NCI-H748 (cell line): ENCODE data around the gene ENGASE.

Experiments
- DNase-seq: peaks from one replicate; lab custom pipeline; 2025; ENCODE audit not compliant: unreplicated experiment; lab: John Stamatoyannopoulos, UW

The ENGASE gene

DNA sequence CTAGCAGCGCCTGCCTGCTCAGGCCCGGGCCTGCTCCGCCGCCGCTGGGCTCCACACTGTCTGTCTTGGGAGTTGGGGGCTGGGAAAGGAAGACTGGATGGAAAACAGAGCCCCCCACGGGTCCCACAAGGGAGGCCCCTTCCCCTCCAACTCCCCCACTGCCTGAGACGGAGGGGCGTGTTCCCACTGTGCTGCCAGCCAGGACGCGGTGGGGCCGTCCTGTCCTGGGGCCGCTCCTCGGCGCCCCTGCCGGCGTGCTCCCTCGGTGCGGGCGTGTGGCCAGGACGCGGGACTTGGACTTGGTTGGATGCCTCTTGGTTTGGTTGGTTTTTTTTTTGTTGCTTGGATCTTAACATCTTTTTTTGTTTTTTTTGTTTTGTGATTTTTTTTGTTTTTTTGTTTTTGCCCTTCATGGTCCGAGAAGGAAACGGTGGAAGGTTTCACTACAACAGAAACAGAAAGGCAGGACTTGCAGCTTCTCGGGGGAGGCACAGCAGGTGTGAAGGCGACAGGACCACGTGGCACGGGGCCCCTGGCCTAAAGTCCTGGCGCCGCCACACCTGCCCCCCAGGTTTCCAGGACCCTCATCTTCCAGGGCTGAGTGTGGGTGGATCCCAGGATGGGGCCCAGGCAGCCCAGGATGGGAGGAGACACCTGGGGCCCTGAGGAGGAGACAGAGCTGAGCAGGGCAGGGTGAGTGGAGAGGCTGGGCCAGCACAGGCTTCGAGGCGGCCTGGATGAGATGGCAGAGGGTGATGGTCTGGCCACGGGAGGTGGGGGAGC lies 16.0 kb downstream of the ENGASE start:
- no peak for DNase-seq

DNA sequence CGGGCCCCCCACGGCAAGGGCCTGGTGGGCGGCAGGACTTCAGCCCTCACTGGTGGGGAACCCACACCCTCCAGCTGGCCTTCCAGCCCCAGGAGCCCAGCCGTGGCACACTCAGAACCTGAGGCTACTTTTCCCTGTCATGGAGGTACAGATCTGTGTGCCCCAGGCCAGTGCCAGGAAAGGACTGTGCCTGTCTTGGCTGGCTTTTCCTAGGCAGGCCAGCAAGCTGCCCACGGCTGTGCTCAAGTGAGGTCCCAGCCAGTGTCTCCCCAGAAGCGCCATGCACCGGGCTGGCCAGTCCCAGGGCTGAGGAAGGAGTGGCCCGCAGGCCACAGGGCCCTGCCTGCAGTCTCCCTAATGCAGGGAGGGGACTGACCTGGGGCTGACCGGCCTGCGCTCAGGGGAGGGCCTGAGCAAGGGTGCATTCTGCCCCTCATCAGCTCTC lies 16.6 kb downstream of the ENGASE start:
- DNase-seq: no peak

DNA sequence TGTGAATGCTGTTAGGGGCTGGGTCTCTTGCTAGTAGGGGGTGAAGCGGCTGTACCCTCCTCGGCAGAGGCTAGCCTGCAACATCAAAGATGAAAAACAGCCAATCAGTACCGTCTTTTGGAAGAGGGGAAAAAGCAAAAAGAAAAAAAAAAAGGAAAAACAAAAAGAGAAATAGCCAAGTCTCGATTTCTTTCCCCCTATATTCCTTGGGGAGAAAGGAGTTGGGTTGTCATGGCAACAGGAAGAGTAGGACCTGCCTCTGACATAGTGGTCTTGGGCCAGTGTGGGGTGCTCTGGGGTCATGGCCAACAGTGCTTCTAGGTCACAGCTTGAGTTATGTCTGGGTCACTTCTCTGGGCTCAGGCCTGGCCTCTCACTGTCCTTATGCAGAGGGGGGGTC lies 17.9 kb downstream of the ENGASE start:
- DNase-seq: no peak

DNA sequence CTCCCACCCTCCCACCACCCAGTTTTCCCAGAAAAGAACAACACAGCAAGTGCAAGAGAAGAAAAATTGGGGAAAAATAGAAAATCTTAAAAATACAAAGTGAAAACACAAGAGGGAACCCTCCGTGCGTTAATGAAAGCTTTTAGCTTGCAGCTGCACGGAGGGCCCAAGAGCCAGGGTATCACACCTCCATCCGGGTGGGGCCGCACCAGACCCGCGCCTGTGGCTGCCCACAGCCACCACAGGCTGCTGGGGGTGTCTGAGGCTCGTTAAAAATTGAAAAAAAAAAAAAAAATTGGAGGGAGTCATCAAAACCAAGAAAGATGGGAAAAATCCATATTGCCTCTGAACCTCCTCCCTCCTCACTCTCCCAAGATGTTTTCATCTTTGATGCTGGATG lies 18.6 kb downstream of the ENGASE start:
- DNase-seq: no peak

DNA sequence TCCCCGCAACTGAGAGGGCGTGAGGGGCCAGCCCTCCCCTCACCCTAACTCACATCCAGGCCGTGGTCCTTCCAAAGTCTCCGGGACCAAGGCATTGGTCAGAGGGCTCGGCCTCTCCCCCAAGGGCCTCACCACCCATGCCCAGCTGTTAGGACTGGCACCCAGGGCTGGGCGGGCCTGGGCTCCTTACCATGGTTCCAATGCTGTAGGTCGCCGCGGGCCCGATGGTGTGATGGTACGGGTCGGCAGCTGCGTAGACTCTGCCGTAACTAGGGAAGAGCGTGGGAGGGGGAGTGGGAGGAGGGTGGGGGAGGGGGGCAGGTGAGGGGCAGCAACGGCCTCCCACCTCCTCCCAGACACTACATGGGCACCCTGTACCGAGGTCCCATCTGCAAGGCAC lies 19.6 kb downstream of the ENGASE start:
- DNase-seq: no peak

DNA sequence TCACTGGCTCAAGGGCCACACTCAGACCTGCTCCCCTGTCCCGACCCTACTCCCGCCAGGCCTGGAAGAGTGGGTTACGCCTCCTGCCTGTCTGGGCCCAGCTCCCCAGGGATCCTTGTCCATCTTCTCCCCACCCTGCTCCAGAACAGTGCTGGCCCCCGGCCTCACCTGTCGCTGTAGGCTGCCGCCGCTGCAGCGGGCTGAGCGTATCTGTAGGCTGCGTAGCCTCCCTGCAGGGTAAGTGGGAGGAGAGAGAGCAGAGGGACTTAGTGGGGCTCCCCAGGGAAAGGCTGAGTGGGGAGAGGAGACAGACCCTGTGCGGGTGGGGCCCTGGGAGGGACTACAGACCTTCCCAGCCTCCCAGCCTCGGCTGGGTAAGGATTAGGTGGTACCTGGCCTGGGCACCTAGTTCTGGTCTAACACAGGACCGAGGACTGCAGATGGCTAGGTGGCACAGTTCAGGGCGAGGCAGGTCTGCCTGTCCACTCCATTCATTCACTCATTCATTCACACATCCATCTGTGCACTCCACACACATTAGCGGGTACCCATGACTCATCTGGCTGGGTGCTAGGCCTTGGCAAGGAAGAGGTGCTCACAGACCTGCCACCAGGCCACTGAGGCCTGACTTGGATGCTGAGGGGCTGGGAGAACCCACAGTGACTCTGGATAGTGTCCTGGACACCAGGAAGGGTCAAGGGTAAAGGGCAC lies 20.9 kb downstream of the ENGASE start:
- no peak for DNase-seq

DNA sequence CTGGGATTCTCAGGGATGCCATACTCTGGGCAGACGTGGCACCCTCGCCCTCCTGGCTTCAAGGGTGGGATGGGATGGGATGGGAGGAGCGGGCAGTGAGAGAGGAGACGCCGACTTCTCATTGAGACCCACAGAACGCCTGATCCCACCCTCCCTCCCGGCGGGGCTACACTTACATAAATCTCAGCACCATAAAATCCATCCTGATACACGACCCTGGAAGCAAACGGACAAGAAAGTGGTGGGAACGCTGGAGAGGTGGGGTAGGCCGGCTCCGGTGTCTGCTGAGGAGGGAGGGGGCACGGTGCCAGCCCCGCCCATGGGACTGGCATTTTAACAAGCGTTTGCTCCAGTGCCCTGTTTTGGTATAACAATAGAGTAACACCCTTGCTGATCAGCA lies 21.9 kb downstream of the ENGASE start:
- no peak for DNase-seq

DNA sequence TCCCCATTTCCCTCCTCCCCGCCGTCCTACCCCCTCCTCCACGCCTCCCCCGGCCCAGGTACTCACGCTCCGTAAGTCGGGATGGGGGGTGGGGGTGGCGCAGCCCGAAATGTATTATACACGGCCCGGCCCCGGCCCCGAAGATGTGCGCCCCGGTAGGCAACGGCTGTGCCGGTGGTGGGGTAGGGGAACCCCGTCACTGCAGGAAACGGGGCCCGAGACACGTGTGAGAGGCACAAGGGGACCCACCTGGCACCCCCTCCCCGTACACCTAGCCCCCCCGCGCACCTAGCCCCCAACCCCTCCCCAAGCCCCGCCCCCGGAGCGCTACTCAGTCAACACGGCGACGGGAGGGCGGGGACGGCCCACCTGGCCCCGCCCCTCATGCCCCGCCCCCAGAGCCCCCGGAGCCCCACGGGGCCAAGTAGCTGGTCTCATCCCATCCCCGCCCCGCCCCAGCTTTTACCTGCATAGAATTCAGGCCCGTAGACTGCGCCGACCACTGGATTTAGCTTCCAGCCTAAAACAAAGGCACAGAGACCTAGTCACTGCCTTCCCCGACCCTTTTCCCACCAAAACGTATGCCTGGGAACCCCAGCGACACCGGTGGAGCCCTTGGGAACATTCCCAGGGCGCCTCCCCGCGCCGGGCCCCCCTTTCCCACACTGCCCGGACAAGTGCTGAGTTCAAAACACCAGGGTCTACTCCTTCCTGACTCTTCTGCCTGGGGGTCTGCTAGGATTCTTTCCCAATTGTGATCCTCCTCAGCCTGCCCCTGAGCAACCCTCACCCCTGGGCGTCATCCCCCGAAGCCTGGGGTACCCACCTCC lies 22.8 kb downstream of the ENGASE start:
- no peak for DNase-seq

DNA sequence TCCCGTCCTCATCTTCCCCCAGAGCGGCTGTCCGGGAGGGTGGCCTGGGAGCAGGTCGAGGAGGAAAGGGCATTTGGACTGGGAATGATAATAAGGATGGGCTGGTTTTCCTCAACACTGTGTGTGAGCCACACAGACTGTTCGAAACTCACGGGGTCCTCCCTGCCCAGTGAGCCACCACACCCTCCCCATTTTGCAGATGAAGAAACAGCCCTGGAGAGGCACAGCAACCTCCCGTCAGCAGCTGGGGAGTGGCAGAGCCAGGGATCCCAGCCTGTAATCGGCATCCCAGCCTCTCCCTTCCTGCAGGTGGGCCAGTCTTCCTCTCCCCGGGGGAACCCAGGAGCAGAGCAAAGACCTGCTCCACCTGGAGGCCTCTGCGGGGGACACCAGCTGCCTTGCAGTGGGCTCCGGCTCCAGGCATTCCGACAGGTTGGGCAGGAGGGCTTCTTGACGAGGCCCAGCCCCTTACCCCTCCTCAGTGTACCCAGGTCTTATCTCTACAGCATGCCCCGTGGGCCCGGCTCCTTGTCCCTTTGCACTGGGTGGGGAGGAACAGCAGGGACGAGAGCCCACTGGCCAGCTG lies 23.8 kb downstream of the ENGASE start:
- no peak for DNase-seq

DNA sequence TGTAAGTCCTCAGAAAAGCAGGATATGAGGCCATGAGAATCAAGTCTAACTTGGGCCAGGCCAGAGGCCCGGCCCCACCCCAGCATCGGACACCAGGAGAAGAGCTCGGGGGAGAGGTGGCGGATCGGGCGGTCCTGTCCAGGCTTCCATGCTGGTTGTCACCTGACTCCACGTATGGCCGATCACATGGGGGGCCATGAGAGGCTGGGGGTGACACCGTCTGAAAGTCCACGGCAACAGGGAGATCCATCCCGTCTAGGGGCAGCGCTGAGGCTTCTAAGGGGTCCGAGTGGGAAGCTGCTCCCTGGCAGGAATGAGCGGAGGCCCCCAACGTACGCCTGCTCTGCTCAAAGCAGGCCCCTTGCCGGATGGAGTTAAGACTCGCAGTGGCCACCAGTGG lies 25.8 kb downstream of the ENGASE start:
- DNase-seq: no peak

DNA sequence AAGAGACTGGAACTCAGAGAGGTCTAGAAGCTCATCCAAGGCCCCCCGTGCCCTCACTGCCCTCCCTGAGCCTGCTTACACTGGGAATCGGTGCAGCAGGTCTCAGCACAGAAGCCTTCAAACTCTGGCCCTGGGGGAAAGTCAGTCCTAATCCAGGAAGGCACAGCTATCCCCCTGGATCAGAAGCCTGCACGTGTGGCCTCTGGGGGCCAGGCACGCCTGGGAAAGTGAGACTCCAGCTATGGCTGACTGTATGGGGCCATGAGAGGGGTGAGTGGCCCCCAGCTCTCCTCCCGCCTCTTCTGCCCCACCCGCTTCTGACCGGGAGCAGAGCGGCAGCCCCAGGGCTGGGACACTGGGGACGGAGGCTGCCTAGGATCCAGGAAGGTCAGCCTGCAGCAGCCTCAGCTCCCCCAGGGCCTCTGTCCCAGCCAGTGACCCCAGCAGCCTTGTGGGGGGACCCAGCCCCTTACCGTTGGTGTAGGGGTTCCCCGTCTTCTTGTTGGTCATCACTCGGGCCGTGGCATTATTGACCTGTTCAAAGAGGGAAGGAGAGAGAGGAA lies 26.6 kb downstream of the ENGASE start:
- no peak for DNase-seq

DNA sequence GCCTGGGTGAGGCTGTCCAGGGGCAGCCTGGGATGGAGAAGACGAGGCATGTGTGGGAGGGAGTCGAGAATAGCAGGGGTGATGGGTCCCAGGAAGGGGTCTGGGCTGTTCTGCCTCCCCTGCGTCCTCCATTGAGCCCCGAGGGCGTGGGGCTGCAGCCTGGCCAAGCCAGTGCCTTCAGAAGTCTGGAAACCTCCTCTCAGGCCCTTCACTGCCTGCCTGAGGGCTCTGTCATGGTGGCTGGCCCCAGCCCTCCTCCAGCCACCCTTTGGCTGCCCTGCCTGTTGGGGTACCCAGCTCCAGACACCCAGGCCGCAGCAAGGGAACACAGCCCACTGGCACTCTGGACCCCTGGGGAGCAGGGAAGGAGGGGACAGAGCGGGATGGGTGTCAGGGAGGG lies 27.6 kb downstream of the ENGASE start:
- no peak for DNase-seq

DNA sequence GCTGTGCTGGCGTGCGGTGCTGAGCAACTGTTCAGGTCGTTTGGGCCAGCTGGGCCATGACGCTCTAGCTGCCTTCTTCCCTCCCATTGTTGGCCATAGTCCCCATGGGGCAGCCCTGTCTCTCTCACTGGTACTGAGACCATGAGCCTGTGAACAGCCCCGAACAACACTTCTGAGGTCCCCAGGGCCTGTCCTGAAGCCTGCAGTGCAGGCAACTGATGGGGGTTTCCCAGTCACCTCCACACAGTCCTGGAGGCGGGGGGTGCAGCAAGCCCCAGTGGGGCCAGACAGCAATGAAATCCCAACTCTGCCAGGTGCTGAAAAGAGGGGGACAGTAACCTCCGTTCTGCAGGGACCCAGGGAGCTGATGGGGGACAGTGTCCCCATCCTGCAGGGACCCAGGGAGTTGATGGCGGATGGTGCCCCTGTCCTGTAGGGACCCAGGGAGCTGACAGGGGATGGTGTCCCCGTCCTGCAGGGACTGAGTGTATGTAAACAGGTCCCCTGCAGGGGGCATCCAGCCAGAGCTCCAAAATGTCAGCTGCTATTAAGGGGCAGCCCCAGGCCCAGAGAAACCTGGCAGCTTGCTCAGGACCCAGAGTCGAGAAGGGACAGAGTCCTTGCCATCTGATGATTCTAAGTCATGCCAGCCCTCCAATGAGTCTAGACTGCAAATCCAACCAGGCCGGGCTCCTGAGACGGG lies 30.4 kb downstream of the ENGASE start:
- DNase-seq: no peak

DNA sequence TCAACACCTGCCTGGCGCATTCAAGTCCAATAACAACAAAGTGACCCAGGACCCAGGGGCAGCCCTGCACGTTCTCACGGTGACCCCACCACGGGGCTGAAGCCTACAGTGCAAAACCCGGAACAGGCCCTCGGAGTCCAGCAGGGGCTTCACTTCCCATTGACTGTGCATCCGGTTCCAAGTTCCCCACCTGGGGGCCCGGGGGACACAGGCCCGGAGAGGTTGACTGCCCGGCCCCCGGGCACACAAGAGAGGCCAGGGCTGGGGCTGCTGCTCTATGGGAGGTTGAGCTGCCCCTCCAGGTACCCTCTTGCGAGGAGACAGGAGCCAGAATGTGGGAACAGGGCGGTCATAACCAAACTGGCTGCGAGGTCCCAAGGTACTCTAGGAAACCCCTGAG lies 31.3 kb downstream of the ENGASE start:
- DNase-seq: no peak

DNA sequence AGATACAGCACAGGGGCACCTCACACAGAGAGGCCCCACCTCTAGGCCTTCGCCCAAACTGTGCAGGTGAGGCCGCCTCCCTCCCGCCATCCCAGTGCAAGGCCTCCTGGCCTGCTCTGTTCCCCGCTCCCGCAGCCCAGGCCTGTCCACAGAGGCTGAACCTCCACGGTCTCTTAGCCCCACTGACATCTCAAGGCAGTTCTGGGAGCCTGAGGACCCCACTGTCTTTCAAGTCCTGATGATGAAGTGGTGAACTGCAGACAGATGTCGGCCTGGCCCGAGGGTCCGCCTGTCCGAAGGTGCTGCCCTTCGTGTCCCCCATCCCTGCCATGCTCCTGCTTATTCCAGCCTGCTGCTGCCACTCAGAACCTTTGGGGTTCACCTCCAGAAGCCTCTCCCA lies 32.3 kb downstream of the ENGASE start:
- no peak for DNase-seq

DNA sequence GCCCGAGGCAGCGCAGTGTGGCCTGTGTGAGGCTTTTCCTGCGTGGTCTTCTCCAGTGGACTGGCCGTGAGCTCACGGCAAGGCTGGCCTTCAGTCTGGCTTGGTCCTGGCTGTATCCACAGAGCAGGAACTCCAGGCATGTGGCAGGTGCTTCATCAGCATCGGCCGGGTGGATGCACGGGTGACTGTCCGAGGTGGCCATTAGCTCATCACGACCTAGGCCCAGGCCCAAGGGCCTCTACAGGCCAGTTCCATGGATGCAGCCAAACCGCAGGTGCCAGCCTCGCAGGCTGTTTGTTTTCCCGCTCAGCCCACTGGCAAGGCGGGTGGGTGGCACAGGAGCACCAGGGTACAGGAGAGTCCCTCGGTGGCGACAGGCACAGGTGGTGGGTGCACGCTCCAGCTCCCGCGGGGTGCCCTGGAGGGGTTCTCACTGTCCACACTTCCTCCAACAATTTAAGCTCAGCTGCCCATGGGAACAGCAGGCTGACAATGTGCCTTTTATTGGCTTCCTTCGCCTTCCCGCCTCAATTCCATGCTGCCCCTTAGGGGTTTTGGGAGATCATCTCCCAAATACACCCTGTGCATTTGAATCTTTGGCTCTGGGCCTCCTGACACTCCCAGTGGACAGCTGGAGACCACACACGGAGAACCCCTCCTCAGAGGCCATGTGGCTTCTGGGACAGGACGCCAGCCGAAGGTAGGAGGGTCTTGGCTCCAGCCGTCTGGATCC lies 33.0 kb downstream of the ENGASE start:
- DNase-seq: no peak

DNA sequence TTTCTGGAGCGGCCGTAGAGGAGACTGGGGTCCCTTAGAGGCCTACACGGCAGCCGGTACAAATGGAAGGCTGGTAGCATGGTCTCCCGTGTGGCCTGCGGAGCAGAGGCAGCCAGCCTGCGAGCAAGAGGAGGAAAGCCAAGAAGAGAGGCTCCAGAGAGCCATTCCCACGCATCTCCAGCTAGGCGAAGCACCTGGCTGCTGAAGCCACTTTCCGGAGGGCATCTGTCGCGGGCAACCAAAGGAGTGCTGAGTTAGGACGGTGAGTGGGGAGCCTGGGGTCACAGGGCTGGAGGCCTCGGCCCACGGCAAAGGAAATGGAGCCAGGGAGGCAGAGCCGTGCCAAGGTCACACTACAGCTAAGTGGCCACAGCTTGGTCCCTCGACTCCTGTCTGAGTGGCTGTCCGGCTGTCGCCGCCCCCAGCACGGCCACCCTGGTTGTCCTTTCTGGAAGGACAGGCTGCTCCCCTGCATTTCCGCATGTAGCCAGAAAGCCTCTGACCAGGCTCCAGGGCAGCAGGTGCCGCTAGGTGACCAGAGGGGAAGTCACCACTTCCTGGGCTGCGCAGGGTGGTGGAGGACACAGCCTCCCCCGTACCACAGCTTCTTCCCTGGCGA lies 33.7 kb downstream of the ENGASE start:
- DNase-seq: no peak

DNA sequence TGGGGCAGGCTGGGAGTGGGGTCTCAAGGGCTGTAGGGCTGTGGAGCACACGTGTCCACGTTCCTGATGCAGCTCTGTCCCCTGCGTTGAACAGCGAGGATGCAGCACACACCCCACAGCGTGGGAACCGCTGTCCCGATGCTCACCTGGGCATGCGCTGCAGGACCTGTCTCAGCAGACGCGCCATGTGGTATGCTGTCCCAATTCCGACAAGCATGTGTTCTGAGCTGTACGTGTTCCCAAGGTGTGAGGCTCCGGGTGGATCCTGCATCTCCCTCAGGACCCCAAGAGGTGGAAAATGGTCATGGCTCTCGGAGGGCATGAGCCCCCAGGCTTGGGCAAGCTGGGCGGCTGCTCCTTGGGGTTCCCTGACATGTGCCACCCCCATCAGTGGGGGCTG lies 34.2 kb downstream of the ENGASE start:
- no peak for DNase-seq

DNA sequence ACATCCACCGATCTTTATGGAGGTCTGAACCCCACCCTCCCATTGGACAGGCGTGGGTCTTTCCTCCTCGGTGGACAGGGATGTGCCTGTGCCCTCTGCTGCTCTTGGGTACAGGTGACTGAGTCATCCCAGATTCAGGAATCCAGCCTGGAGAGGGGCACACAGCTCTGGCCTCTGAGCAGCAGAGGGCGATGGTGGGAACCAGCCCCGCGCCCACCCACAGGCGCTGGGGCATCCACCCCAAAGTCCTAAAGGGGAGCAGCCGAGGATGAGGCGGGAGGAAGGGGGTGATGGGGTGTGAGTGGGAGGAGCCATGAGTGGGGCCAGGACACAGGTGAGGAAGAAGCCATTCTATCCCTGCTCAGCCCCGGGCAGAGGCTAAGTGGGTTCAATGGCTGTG lies 35.0 kb downstream of the ENGASE start:
- no peak for DNase-seq
